ENCODE measurements around the gene HDAC3. TPM values are rescaled to one million over a fixed set of nuclear protein-coding genes. Genes with fewer than 3 reads are reported as not detected.

Gene HDAC3
- total RNA-seq, result 10 to 100 TPM; 68.5 to 78.5 (median 73.8) TPM
- 55.5 TPM for total RNA-seq (2013)
- 24.2 to 83.7 (median 49.2) reads per million in 29 experiments for total RNA-seq

DNA sequence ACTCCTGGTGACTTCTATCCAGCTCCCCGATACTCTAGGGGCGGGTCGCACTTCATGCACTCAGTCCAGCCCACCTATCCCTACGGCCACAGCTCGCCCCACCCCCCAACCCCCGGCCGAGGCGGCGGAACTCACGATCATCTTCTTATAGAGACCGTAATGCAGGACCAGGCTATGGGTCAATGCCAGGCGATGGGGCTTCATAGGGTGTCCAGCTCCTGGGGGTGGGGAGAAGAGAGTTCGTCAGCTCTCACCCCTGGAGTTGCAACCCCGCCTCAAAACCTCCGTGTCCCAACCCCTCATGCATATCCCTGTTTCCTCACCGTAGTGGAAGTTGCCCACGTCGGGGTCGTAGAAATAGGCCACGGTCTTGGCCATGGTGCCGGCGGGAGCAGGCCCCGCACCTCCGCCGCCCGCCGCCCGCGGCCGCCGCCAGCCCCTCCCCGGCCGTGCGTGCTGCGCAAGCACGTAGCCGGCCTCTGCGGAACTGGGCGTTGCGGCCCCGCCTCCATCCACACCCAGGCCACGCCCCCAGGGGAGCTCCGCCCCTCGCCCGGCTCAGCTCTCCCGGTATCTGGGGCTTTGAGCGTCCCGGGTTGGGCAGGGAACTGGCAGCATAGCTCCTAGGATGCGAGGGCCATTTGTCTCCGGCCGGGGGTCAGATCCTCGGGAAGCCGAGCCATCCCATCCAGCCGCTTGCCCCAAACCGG is at the start of gene HDAC3, which contains the start of gene RELL2:
Gene HDAC3 (minus strand): TSS at position 437 of the 710 bp plus-strand sequence. CDS start 59 bp downstream, at position 378.
Gene RELL2 (plus strand): TSS at position 585 of the 710 bp plus-strand sequence. CDS start 1,229 bp downstream, outside the sequence.
- Histone ChIP-seq H3K36me3 (ENCODE audit: control insufficient read depth in 2 of 2, extremely low read depth in 1 of 2, insufficient read depth in 1 of 2, low read length in 1 of 2) (peaks cover 3 to 26% of the 10 kb centered on the region in 2 donors), H3K9me3 (no peaks in the 10 kb centered on the region), H3K27ac (ENCODE audit: low read length) (peak within 1 kb of the TSS; percentile 79), H3K27me3 (replicated peaks in 1 of 2; ENCODE audit: control insufficient read depth in 2 of 2, extremely low read depth in 1 of 2, insufficient read depth in 2 of 2, low read length in 1 of 2) (no peaks in the 10 kb centered on the region), H3K4me1 (ENCODE audit: control insufficient read depth in 1 of 2, extremely low read depth in 1 of 2, insufficient read depth in 2 of 2, low read length in 2 of 2) (peaks cover 7 to 40% of the 10 kb centered on the region in 2 experiments), H3K4me3 (ENCODE audit: control insufficient read depth in 1 of 2, extremely low read depth in 1 of 2, low read length in 1 of 2) (peak within 1 kb of the TSS; percentile 90 to 99)
- no peaks in the 10 kb centered on the region for H3K9me3 Mint-ChIP-seq
- DNase-seq (peak; percentile 78 to 97 (median 90)), ATAC-seq (replicated peaks in 1 of 4) (peak; percentile 81 to 93 (median 89))
- 0% methylated on average over 46 of the region's 55 CpGs for whole genome bisulfite sequencing (ENCODE audit: insufficient coverage)
- peaks cover 13% of the 10 kb centered on the region for H3K36me3 Mint-ChIP-seq
- CTCF ChIA-PET, result interaction anchor here (0.5 to 6.1 kb wide), 21 partner anchors 12 to 375 kb away, joined by 3 to 62 read pairs (median 5); partner anchors contain the start of genes DIAPH1 (in 2 of the 2), DELE1 (in 1 of the 2), FCHSD1 (in 1 of the 2) and TAF7 (in 1 of the 2)
- POLR2A ChIA-PET, result interaction anchor here (0.5 to 2.0 kb wide), 7 partner anchors 12 to 38 kb away, joined by 3 to 23 read pairs (median 4); partner anchors contain the start of gene FCHSD1 (in 2 of the 2)
- peak within 1 kb of the TSS; percentile 87 to 93 for H3K27ac Mint-ChIP-seq
- peaks cover 40 to 48% (median 44%) of the 10 kb centered on the region in 3 donors for H3K4me1 Mint-ChIP-seq
- H3K27me3 Mint-ChIP-seq, result no peaks in the 10 kb centered on the region
- peak within 1 kb of the TSS; percentile 84 to 92 (median 91) for H3K4me3 Mint-ChIP-seq

DNA sequence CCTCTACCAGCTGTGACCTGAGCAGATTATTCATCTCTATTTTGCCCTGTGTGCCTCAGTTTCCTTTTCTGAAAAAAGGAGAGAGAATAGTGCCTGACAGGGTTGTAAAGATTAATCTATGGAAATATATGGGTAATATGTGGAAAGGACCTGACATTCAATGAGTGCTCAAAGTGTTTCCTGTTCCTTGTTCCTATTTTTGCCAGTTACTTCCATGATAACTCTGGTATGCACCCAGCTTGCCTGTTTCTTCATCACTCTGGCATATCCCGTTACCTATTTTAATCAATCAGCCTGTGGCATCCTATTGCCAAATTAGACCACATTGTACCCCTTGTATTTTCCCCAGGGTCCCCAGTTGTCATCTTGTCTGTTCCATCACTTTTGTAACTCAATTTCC is 48.9 kb upstream of the HDAC3 start:
- POLR2A ChIA-PET, result no interaction called here
- H3K4me3 Mint-ChIP-seq, result no peak overlapping the region
- Histone ChIP-seq H3K27me3 (replicated peaks in 1 of 2; ENCODE audit: control insufficient read depth in 2 of 2, extremely low read depth in 1 of 2, insufficient read depth in 2 of 2, low read length in 1 of 2) (peaks cover 0 to 6% of the 10 kb centered on the region in 2 experiments), H3K36me3 (ENCODE audit: control insufficient read depth in 2 of 2, extremely low read depth in 1 of 2, insufficient read depth in 1 of 2, low read length in 1 of 2) (no peaks in the 10 kb centered on the region), H3K9me3 (no peaks in the 10 kb centered on the region), H3K27ac (ENCODE audit: low read length) (no peak overlapping the region), H3K4me3 (ENCODE audit: control insufficient read depth in 1 of 2, extremely low read depth in 1 of 2, low read length in 1 of 2) (no peak overlapping the region), H3K4me1 (ENCODE audit: control insufficient read depth in 1 of 2, extremely low read depth in 1 of 2, insufficient read depth in 2 of 2, low read length in 2 of 2) (peaks cover 14 to 31% of the 10 kb centered on the region in 2 experiments)
- no peak for ATAC-seq (replicated peaks in 1 of 4)
- H3K27me3 Mint-ChIP-seq, result peaks cover 4 to 13% of the 10 kb centered on the region in 2 donors
- H3K4me1 Mint-ChIP-seq, result peaks cover 26 to 31% (median 27%) of the 10 kb centered on the region in 3 donors
- CTCF ChIA-PET, result interaction anchor here in 1 of 2 donors (0.6 kb wide), 1 partner anchor 106 kb away, joined by 3 read pairs; no protein-coding TSS in a partner anchor
- H3K36me3 Mint-ChIP-seq, result no peaks in the 10 kb centered on the region
- H3K27ac Mint-ChIP-seq, result peak overlapping the region in 1 of 2 donors; percentile 27
- no peaks in the 10 kb centered on the region for H3K9me3 Mint-ChIP-seq
- 89% methylated on average over 1 of the region's 1 CpG for WGBS (ENCODE audit: insufficient coverage)
- DNase-seq, result no peak

DNA sequence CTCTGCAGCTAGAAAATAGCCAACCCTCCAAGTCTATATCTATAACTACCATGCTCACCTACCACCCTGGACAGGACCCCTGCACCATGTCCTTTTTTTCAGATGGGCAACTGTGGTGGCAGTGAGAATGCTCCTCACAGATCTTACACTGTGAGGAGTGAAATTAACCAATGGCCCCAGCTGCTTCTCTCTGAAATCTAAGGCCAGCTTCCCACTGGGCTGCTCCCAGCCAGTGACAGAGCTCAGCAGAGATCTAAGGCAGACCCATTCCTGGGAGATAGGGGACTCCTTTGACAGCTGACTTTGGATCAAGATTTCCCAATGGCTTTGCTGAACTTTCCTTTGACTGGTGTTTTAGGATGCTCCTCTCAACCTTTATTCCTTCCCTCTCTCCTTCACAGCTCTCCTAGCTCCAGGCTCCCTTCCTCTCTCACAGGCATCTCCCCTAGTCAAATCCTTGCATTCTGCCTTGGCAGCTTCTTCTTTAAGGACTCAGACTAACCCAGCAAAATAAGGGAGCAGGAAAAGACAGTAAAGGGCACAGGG is 47.0 kb upstream of the HDAC3 start:
- Histone ChIP-seq H3K4me3 (ENCODE audit: control insufficient read depth in 1 of 2, extremely low read depth in 1 of 2, low read length in 1 of 2) (no peak overlapping the region), H3K9me3 (no peaks in the 10 kb centered on the region), H3K36me3 (ENCODE audit: control insufficient read depth in 2 of 2, extremely low read depth in 1 of 2, insufficient read depth in 1 of 2, low read length in 1 of 2) (no peaks in the 10 kb centered on the region), H3K27ac (ENCODE audit: low read length) (no peak overlapping the region), H3K4me1 (ENCODE audit: control insufficient read depth in 1 of 2, extremely low read depth in 1 of 2, insufficient read depth in 2 of 2, low read length in 2 of 2) (peaks cover 14 to 37% of the 10 kb centered on the region in 2 experiments), H3K27me3 (replicated peaks in 1 of 2; ENCODE audit: control insufficient read depth in 2 of 2, extremely low read depth in 1 of 2, insufficient read depth in 2 of 2, low read length in 1 of 2) (peaks cover 0 to 3% of the 10 kb centered on the region in 2 experiments)
- Mint-ChIP-seq H3K4me3 (peak overlapping the region in 2 of 3 donors; percentile 6 to 64), H3K4me1 (peaks cover 26 to 36% (median 27%) of the 10 kb centered on the region in 3 donors), H3K36me3 (no peaks in the 10 kb centered on the region), H3K27ac (peak overlapping the region; percentile 54 to 60), H3K9me3 (no peaks in the 10 kb centered on the region), H3K27me3 (peaks cover 2 to 6% of the 10 kb centered on the region in 2 donors)
- ChIA-PET POLR2A (interaction anchor here (0.5 to 0.8 kb wide), 3 partner anchors 32 to 300 kb away, joined by 4 to 7 read pairs (median 5); partner anchors contain the start of genes DELE1 (in 1 of the 2) and FCHSD1 (in 1 of the 2)), CTCF (interaction anchor here (0.6 to 3.2 kb wide), 7 partner anchors 9 to 1275 kb away, joined by 3 to 16 read pairs (median 4); partner anchors contain the start of gene RNF14 (in 1 of the 2))
- DNase-seq, result no peak
- ATAC-seq (replicated peaks in 1 of 4), result no peak

DNA sequence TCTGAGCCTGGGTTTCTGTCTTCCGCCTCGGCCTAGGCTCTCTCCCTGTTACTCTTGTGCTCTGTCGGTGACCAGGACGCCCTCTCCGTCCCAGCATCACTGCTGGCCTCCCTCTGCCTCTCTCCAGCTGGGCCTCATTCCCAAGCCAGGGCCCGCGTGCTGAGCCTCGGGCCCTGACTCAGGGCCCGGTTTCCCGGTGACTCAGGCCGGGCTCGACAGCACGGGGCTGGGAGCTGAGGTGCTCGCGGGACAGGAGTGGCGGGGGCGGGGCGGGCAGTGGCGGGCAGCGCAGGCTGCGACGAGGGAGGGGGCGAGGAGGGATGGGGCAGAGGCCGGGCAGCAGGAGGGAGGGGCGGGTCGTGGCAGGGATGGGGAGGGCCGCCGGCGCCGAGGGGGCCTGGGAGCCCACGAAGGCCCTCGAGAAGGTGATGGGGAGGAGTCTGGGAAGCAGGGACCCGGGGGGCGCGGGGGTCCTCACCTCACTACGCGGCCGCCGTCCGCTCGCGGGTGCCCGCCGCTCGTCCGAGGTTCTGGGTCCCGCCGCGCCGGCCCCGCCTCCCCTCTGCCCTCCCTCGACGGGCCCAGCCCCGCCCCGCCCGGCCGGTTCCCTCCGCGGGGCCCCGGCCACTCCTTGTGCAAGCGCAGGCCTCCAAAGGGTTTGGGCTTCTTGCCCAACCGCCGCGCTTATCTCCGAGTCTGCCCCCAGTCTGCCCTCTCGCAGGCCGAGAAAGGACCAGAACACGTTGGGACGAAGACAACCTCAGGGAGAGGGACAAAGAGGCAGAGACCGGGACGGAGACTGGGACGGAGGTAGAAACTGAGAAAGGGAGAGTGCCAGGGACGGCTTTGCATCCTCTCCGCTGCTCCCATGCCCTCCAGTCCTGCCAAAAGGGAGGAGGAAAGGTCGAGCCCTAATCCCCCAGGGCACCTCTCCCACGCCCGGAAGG is 45.3 kb upstream of the HDAC3 start, which contains the start of gene ARAP3:
Gene ARAP3 (minus strand): TSS at position 536 of the 947 bp plus-strand sequence. CDS start 1,744 bp downstream, outside the sequence.
- Histone ChIP-seq H3K4me3 (ENCODE audit: control insufficient read depth in 1 of 2, extremely low read depth in 1 of 2, low read length in 1 of 2) (peak within 1 kb of the TSS; percentile 53 to 67), H3K9me3 (no peaks in the 10 kb centered on the region), H3K36me3 (ENCODE audit: control insufficient read depth in 2 of 2, extremely low read depth in 1 of 2, insufficient read depth in 1 of 2, low read length in 1 of 2) (no peaks in the 10 kb centered on the region), H3K27ac (ENCODE audit: low read length) (peak within 1 kb of the TSS; percentile 34), H3K27me3 (replicated peaks in 1 of 2; ENCODE audit: control insufficient read depth in 2 of 2, extremely low read depth in 1 of 2, insufficient read depth in 2 of 2, low read length in 1 of 2) (peaks cover 0 to under 1% of the 10 kb centered on the region in 2 experiments), H3K4me1 (ENCODE audit: control insufficient read depth in 1 of 2, extremely low read depth in 1 of 2, insufficient read depth in 2 of 2, low read length in 2 of 2) (peaks cover 14 to 37% of the 10 kb centered on the region in 2 experiments)
- 12% methylated on average over 60 of the region's 77 CpGs for WGBS (ENCODE audit: insufficient coverage)
- ChIA-PET CTCF (interaction anchor here (0.6 to 3.2 kb wide), 5 partner anchors 8 to 279 kb away, joined by 5 to 16 read pairs (median 6); no protein-coding TSS in a partner anchor), POLR2A (no interaction called here)
- Mint-ChIP-seq H3K27ac (peak within 1 kb of the TSS; percentile 75 to 89), H3K36me3 (no peaks in the 10 kb centered on the region), H3K27me3 (peaks cover 0 to 3% of the 10 kb centered on the region in 2 donors), H3K9me3 (no peaks in the 10 kb centered on the region), H3K4me3 (peak within 1 kb of the TSS; percentile 64 to 83 (median 76)), H3K4me1 (peaks cover 26 to 36% (median 27%) of the 10 kb centered on the region in 3 donors)
- ATAC-seq (replicated peaks in 1 of 4) (peak; percentile 43 to 67 (median 60)), DNase-seq (peak in 21 of 35 experiments; percentile 9 to 58 (median 26))

DNA sequence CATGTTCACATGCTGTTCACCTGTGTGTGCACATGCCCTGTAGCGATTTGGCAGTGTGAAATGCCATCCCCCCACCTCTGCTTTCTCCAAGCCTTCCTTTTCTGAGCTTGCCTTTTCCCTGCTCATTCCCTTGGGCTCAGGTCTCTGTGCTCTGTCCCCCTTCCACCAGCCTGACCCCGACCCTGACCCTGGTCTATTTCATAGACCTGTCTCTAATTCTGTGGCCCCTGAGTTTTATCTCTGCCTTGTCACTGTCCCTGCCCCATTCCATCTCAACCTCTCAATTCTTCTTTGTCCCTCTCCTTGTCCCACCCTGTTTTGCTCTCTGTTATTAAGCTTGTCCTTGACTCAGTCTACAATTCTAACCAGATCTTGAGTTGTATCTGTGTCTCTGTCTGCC is 44.6 kb upstream of the HDAC3 start:
- H3K9me3 Mint-ChIP-seq, result no peaks in the 10 kb centered on the region
- no peak overlapping the region for H3K27ac ChIP-seq (ENCODE audit: low read length)
- ATAC-seq (replicated peaks in 1 of 4) (no peak), DNase-seq (no peak)
- H3K9me3 ChIP-seq, result no peaks in the 10 kb centered on the region
- no peaks in the 10 kb centered on the region for H3K27me3 ChIP-seq (replicated peaks in 1 of 2; ENCODE audit: control insufficient read depth in 2 of 2, extremely low read depth in 1 of 2, insufficient read depth in 2 of 2, low read length in 1 of 2)
- H3K4me1 Mint-ChIP-seq, result peaks cover 26 to 36% (median 27%) of the 10 kb centered on the region in 3 donors
- no peaks in the 10 kb centered on the region for H3K36me3 Mint-ChIP-seq
- peaks cover 14 to 37% of the 10 kb centered on the region in 2 experiments for H3K4me1 ChIP-seq (ENCODE audit: control insufficient read depth in 1 of 2, extremely low read depth in 1 of 2, insufficient read depth in 2 of 2, low read length in 2 of 2)
- peak overlapping the region; percentile 29 to 89 for H3K27ac Mint-ChIP-seq
- WGBS (ENCODE audit: insufficient coverage), result 84% methylated on average over 2 of the region's 2 CpGs
- no peaks in the 10 kb centered on the region for H3K27me3 Mint-ChIP-seq
- ChIA-PET CTCF (interaction anchor here (0.5 to 3.2 kb wide), 5 partner anchors 8 to 21 kb away, joined by 4 to 16 read pairs (median 5); no protein-coding TSS in a partner anchor), POLR2A (no interaction called here)
- peak overlapping the region in 1 of 2 donors; percentile 30 for H3K4me3 ChIP-seq (ENCODE audit: control insufficient read depth in 1 of 2, extremely low read depth in 1 of 2, low read length in 1 of 2)
- peak overlapping the region; percentile 64 to 74 (median 71) for H3K4me3 Mint-ChIP-seq
- no peaks in the 10 kb centered on the region for H3K36me3 ChIP-seq (ENCODE audit: control insufficient read depth in 2 of 2, extremely low read depth in 1 of 2, insufficient read depth in 1 of 2, low read length in 1 of 2)
